ENCODE results near the gene SBF2. TPM values are rescaled to one million over a fixed set of nuclear protein-coding genes. Genes with fewer than 3 reads are reported as not detected.

Gene SBF2
- total RNA-seq, 1 experiment from 2014 or later, result 30.2 TPM

- Mint-ChIP-seq H3K27ac (no peak overlapping the region), H3K4me3 (no peak overlapping the region), H3K9me3 (no peaks in the 10 kb centered on the region; a peak in 1 of 5 replicates), H3K36me3 (ENCODE audit: insufficient read depth in 1 of 3, low read depth in 3 of 3) (no peaks in the 10 kb centered on the region; a peak in 1 of 7 replicates), H3K27me3 (ENCODE audit: low read depth) (no peaks in the 10 kb centered on the region), H3K4me1 (peaks cover 22 to 23% of the 10 kb centered on the region in 2 experiments)
- H3K18ac ChIP-seq (ENCODE audit: insufficient read length, low read depth, low read length), result no peak overlapping the region
- no peaks in the 10 kb centered on the region for H4K20me1 ChIP-seq (ENCODE audit: control insufficient read depth, insufficient read depth, insufficient read length)
- no peak for TF ChIP-seq CTCF (conservative IDR thresholded peaks at IDR 0.05)
- no peaks in the 10 kb centered on the region for H3K27me3 ChIP-seq (ENCODE audit: insufficient read depth, low read length)
- no peak overlapping the region for H3K4ac ChIP-seq (ENCODE audit: low read depth, low read length)
- no peak overlapping the region for H4K8ac ChIP-seq (replicated peaks; ENCODE audit: insufficient read length, low read depth, low read length)
- H4K91ac ChIP-seq (ENCODE audit: insufficient read length, low read depth, low read length), result no peak overlapping the region
- no peak overlapping the region for H3K9ac ChIP-seq (ENCODE audit: extremely low read depth, insufficient read length, low read length)
- no peak overlapping the region for H3K27ac ChIP-seq (ENCODE audit: insufficient read length, low read depth, low read length)
- H2BK20ac ChIP-seq (ENCODE audit: low read depth, low read length, poor library complexity, severe bottlenecking), result no peak overlapping the region
- H2AFZ ChIP-seq (ENCODE audit: low read length), result no peak overlapping the region
- no peaks in the 10 kb centered on the region for H3K9me3 ChIP-seq (ENCODE audit: control insufficient read depth, low read depth, low read length)
- H3K4me2 ChIP-seq (ENCODE audit: insufficient read depth, insufficient read length, low read length), result no peak overlapping the region
- no peak overlapping the region for H3K56ac ChIP-seq (ENCODE audit: insufficient read length, low read depth, low read length)
- H3K23me2 ChIP-seq (ENCODE audit: insufficient read length, low read depth, low read length, poor library complexity, severe bottlenecking), result peaks cover 9% of the 10 kb centered on the region
- no peak overlapping the region for H3K23ac ChIP-seq (ENCODE audit: insufficient read length, low read depth, low read length)
- no peak for DNase-seq
- H4K5ac ChIP-seq (ENCODE audit: insufficient read length, low read depth, low read length), result no peak overlapping the region
- no peak overlapping the region for H2BK15ac ChIP-seq (ENCODE audit: low read depth, low read length)
- no peak overlapping the region for H2BK12ac ChIP-seq (ENCODE audit: insufficient read length, low read depth, low read length)
- no peaks in the 10 kb centered on the region for H3K79me1 ChIP-seq (ENCODE audit: insufficient read depth, low read depth, low read length, poor library complexity, severe bottlenecking)
- no CpG with 5 or more reads among the region's 3 CpGs for WGBS (ENCODE audit: extremely low coverage, insufficient read length, low lambda C conversion rate)
- H2AK5ac ChIP-seq (ENCODE audit: insufficient read length, low read length), result no peak overlapping the region
- no peak overlapping the region for H2BK120ac ChIP-seq (ENCODE audit: low read depth, low read length, poor library complexity, severe bottlenecking)
- H3T11ph ChIP-seq (ENCODE audit: low read length), result no peak overlapping the region
- H3K14ac ChIP-seq (ENCODE audit: insufficient read depth, low read length), result no peak overlapping the region
- no peaks in the 10 kb centered on the region for H3K79me2 ChIP-seq (ENCODE audit: insufficient read depth, low read length)
- no peak overlapping the region for H2BK5ac ChIP-seq (ENCODE audit: insufficient read length, low read length)
- H3K4me1 ChIP-seq (ENCODE audit: insufficient read depth, low read length), result peaks cover 3% of the 10 kb centered on the region; the same call in 1 of the 2 replicates
Measured at GRCh38 chr11:9760193-9760575, 533.8 kb downstream of the SBF2 start.

Data from H9 (cell line).